HG02840 (cell line): ENCODE results near the gene ITM2B.
A peak's percentile ranks its signal among the peaks of the same experiment; 100 is the strongest.
"Not testable (repeated sequence)": the region's sequence is repeated elsewhere in the genome, so short reads cannot be mapped to it uniquely, and the experiment has no call there.

Experiments used
- ATAC-seq: cut with Tn5 transposase; IDR thresholded peaks from one replicate; pipeline ENCODE4 v1.9.1; 2021; ENCODE audit warnings: mild to moderate bottlenecking, moderate library complexity, moderate number of reproducible peaks; ENCODE audit not compliant: unreplicated experiment, low FRiP score

The ITM2B gene

GRCh38 chr13:48233046-48233888, at the start of gene ITM2B:
ITM2B (plus strand) TSS chr13:48233206; CDS start chr13:48233361, 155 bp downstream.
- peak; percentile 53 for ATAC-seq

GRCh38 chr13:48184260-48184659, 48.7 kb upstream of the ITM2B start:
- ATAC-seq, result peak; percentile 48

GRCh38 chr13:48185018-48185417, 48.0 kb upstream of the ITM2B start:
- ATAC-seq, result no peak

GRCh38 chr13:48186722-48187121, 46.3 kb upstream of the ITM2B start:
- no peak for ATAC-seq

GRCh38 chr13:48188131-48188530, 44.9 kb upstream of the ITM2B start:
- no peak for ATAC-seq

GRCh38 chr13:48188601-48189000, 44.4 kb upstream of the ITM2B start:
- no peak for ATAC-seq

- no peak for ATAC-seq
Observed at GRCh38 chr13:48189171-48189570, 43.8 kb upstream of the ITM2B start.

- no peak for ATAC-seq
Observed at GRCh38 chr13:48192411-48192935, 40.5 kb upstream of the ITM2B start.

GRCh38 chr13:48194379-48194754, 38.6 kb upstream of the ITM2B start:
- no peak for ATAC-seq

- ATAC-seq, result no peak
Observed at GRCh38 chr13:48199404-48199946, 33.5 kb upstream of the ITM2B start.

- ATAC-seq, result no peak
Observed at GRCh38 chr13:48201044-48201443, 32.0 kb upstream of the ITM2B start.

GRCh38 chr13:48207207-48207606, 25.8 kb upstream of the ITM2B start:
- ATAC-seq, result not testable (repeated sequence)

- no peak for ATAC-seq
Observed at GRCh38 chr13:48210178-48210577, 22.8 kb upstream of the ITM2B start.

GRCh38 chr13:48214519-48215121, 18.4 kb upstream of the ITM2B start:
- ATAC-seq, result no peak

GRCh38 chr13:48215511-48216203, 17.3 kb upstream of the ITM2B start:
- ATAC-seq, result not testable (repeated sequence)

GRCh38 chr13:48216204-48216711, 16.7 kb upstream of the ITM2B start:
- no peak for ATAC-seq

- ATAC-seq, result no peak
Observed at GRCh38 chr13:48220592-48220980, 12.4 kb upstream of the ITM2B start.

- no peak for ATAC-seq
Observed at GRCh38 chr13:48220981-48221685, 11.9 kb upstream of the ITM2B start.

- ATAC-seq, result no peak
Observed at GRCh38 chr13:48221686-48222187, 11.3 kb upstream of the ITM2B start.
